ENCODE data around the gene RIMOC1.
A peak's percentile ranks its signal among the peaks of the same experiment; 100 is the strongest.

The RIMOC1 gene

GRCh38 chr5:41876678-41877077 lies 27.5 kb upstream of the RIMOC1 start:
- H3K36me3 Mint-ChIP-seq (ENCODE audit: insufficient read depth), result peaks cover 4% of the 10 kb centered on the region
- H3K4me3 Mint-ChIP-seq, result no peak overlapping the region
- ATAC-seq (replicated peaks), result no peak

GRCh38 chr5:41877408-41877807 lies 26.7 kb upstream of the RIMOC1 start:
- no peak for DNase-seq
- Mint-ChIP-seq H3K27me3 (peaks cover 0 to 7% of the 10 kb centered on the region in 2 donors), H3K36me3 (ENCODE audit: insufficient read depth) (peaks cover 2% of the 10 kb centered on the region), H3K27ac (no peak overlapping the region), H3K4me3 (no peak overlapping the region), H3K9me3 (no peaks in the 10 kb centered on the region), H3K4me1 (ENCODE audit: low read depth in 2 of 2) (peaks cover 0 to 4% of the 10 kb centered on the region in 2 donors)
- ATAC-seq (replicated peaks), result no peak

More at GRCh38 chr5:41876678-41877077, 27.5 kb upstream of the RIMOC1 start:
- Mint-ChIP-seq H3K27ac (no peak overlapping the region), H3K4me1 (ENCODE audit: low read depth in 2 of 2) (peaks cover 0 to 4% of the 10 kb centered on the region in 2 donors), H3K27me3 (peaks cover 0 to 7% of the 10 kb centered on the region in 2 donors), H3K9me3 (no peaks in the 10 kb centered on the region)
- DNase-seq, result no peak

- H3K9me3 Mint-ChIP-seq, result no peaks in the 10 kb centered on the region
- no peak for DNase-seq
- H3K27me3 Mint-ChIP-seq, result peaks cover 0 to 7% of the 10 kb centered on the region in 2 donors
- peaks cover 0 to 4% of the 10 kb centered on the region in 2 donors for H3K4me1 Mint-ChIP-seq (ENCODE audit: low read depth in 2 of 2)
- no peaks in the 10 kb centered on the region for H3K36me3 Mint-ChIP-seq (ENCODE audit: insufficient read depth)
- no peak for ATAC-seq (replicated peaks)
- no peak overlapping the region for H3K4me3 Mint-ChIP-seq
- H3K27ac Mint-ChIP-seq, result no peak overlapping the region
These were observed 26.0 kb upstream of the RIMOC1 start for GRCh38 chr5:41878173-41878572.

- H3K27ac Mint-ChIP-seq, result no peak overlapping the region
- H3K27me3 Mint-ChIP-seq, result peaks cover 0 to 7% of the 10 kb centered on the region in 2 donors
- no peak for DNase-seq
- H3K36me3 Mint-ChIP-seq (ENCODE audit: insufficient read depth), result no peaks in the 10 kb centered on the region
- no peak for ATAC-seq (replicated peaks)
- no peak overlapping the region for H3K4me3 Mint-ChIP-seq
- no peaks in the 10 kb centered on the region for H3K9me3 Mint-ChIP-seq
- peaks cover 0 to 2% of the 10 kb centered on the region in 2 donors for H3K4me1 Mint-ChIP-seq (ENCODE audit: low read depth in 2 of 2)
These were observed 25.3 kb upstream of the RIMOC1 start for GRCh38 chr5:41878643-41879478.

- H3K4me3 Mint-ChIP-seq, result no peak overlapping the region
- H3K27me3 Mint-ChIP-seq, result peaks cover 6 to 7% of the 10 kb centered on the region in 2 donors
- no peaks in the 10 kb centered on the region for H3K36me3 Mint-ChIP-seq (ENCODE audit: insufficient read depth)
- no peaks in the 10 kb centered on the region for H3K4me1 Mint-ChIP-seq (ENCODE audit: low read depth in 2 of 2)
- no peaks in the 10 kb centered on the region for H3K9me3 Mint-ChIP-seq
- ATAC-seq (replicated peaks), result no peak
- DNase-seq, result no peak
- no peak overlapping the region for H3K27ac Mint-ChIP-seq
These were observed 21.4 kb upstream of the RIMOC1 start for GRCh38 chr5:41882765-41883164.

- no peak for DNase-seq
- ATAC-seq (replicated peaks), result no peak
- H3K27ac Mint-ChIP-seq, result no peak overlapping the region
- no peak overlapping the region for H3K4me3 Mint-ChIP-seq
- no peaks in the 10 kb centered on the region for H3K4me1 Mint-ChIP-seq (ENCODE audit: low read depth in 2 of 2)
- H3K27me3 Mint-ChIP-seq, result peaks cover 7 to 11% of the 10 kb centered on the region in 2 donors
- H3K36me3 Mint-ChIP-seq (ENCODE audit: insufficient read depth), result no peaks in the 10 kb centered on the region
- H3K9me3 Mint-ChIP-seq, result no peaks in the 10 kb centered on the region
These were observed 20.9 kb upstream of the RIMOC1 start for GRCh38 chr5:41883243-41883642.

- H3K4me3 Mint-ChIP-seq, result no peak overlapping the region
- no peak overlapping the region for H3K27ac Mint-ChIP-seq
- no peaks in the 10 kb centered on the region for H3K4me1 Mint-ChIP-seq (ENCODE audit: low read depth in 2 of 2)
- no peaks in the 10 kb centered on the region for H3K9me3 Mint-ChIP-seq
- no peak for DNase-seq
- H3K27me3 Mint-ChIP-seq, result peaks cover 2 to 11% of the 10 kb centered on the region in 2 donors
- H3K36me3 Mint-ChIP-seq (ENCODE audit: insufficient read depth), result no peaks in the 10 kb centered on the region
- no peak for ATAC-seq (replicated peaks)
These were observed 20.2 kb upstream of the RIMOC1 start for GRCh38 chr5:41883936-41884335.

GRCh38 chr5:41885286-41885685 lies 18.9 kb upstream of the RIMOC1 start:
- Mint-ChIP-seq H3K4me1 (ENCODE audit: low read depth in 2 of 2) (no peaks in the 10 kb centered on the region), H3K4me3 (no peak overlapping the region), H3K9me3 (no peaks in the 10 kb centered on the region), H3K27ac (no peak overlapping the region), H3K27me3 (peaks cover 0 to 11% of the 10 kb centered on the region in 2 donors), H3K36me3 (ENCODE audit: insufficient read depth) (no peaks in the 10 kb centered on the region)
- ATAC-seq (replicated peaks) (no peak), DNase-seq (no peak)

- Mint-ChIP-seq H3K4me3 (no peak overlapping the region), H3K4me1 (ENCODE audit: low read depth in 2 of 2) (no peaks in the 10 kb centered on the region), H3K9me3 (no peaks in the 10 kb centered on the region), H3K27me3 (peaks cover 17% of the 10 kb centered on the region in 2 donors), H3K27ac (no peak overlapping the region), H3K36me3 (ENCODE audit: insufficient read depth) (no peaks in the 10 kb centered on the region)
- DNase-seq (no peak), ATAC-seq (replicated peaks) (no peak)
These were observed 13.0 kb upstream of the RIMOC1 start for GRCh38 chr5:41891066-41891707.

GRCh38 chr5:41892031-41892430 lies 12.1 kb upstream of the RIMOC1 start:
- H3K27ac Mint-ChIP-seq, result no peak overlapping the region
- no peaks in the 10 kb centered on the region for H3K36me3 Mint-ChIP-seq (ENCODE audit: insufficient read depth)

GRCh38 chr5:41893074-41893851 lies 10.9 kb upstream of the RIMOC1 start:
- Mint-ChIP-seq H3K36me3 (ENCODE audit: insufficient read depth) (no peaks in the 10 kb centered on the region), H3K27me3 (peaks cover 15 to 22% of the 10 kb centered on the region in 2 donors), H3K4me3 (no peak overlapping the region), H3K9me3 (no peaks in the 10 kb centered on the region), H3K27ac (no peak overlapping the region), H3K4me1 (ENCODE audit: low read depth in 2 of 2) (no peaks in the 10 kb centered on the region)
- DNase-seq (no peak), ATAC-seq (replicated peaks) (no peak)

More at GRCh38 chr5:41892031-41892430, 12.1 kb upstream of the RIMOC1 start:
- no peaks in the 10 kb centered on the region for H3K4me1 Mint-ChIP-seq (ENCODE audit: low read depth in 2 of 2)
- H3K27me3 Mint-ChIP-seq, result peaks cover 22 to 26% of the 10 kb centered on the region in 2 donors
- ATAC-seq (replicated peaks) (no peak), DNase-seq (no peak)
- no peak overlapping the region for H3K4me3 Mint-ChIP-seq
- H3K9me3 Mint-ChIP-seq, result no peaks in the 10 kb centered on the region

GRCh38 chr5:41896230-41896629 lies 7.9 kb upstream of the RIMOC1 start:
- H3K27ac Mint-ChIP-seq, result no peak overlapping the region
- DNase-seq (no peak), ATAC-seq (replicated peaks) (no peak)
- H3K36me3 Mint-ChIP-seq (ENCODE audit: insufficient read depth), result no peaks in the 10 kb centered on the region
- H3K27me3 Mint-ChIP-seq, result peaks cover 15 to 22% of the 10 kb centered on the region in 2 donors
- H3K4me1 Mint-ChIP-seq (ENCODE audit: low read depth in 2 of 2), result no peaks in the 10 kb centered on the region
- no peak overlapping the region for H3K4me3 Mint-ChIP-seq
- H3K9me3 Mint-ChIP-seq, result no peaks in the 10 kb centered on the region

GRCh38 chr5:41903382-41903891 lies 707 bp upstream of the RIMOC1 start:
- peaks cover 17 to 22% of the 10 kb centered on the region in 2 donors for H3K4me1 Mint-ChIP-seq (ENCODE audit: low read depth in 2 of 2)

More at GRCh38 chr5:41903382-41903891, 707 bp upstream of the RIMOC1 start:
- ATAC-seq (replicated peaks) (no peak), DNase-seq (no peak)
- Mint-ChIP-seq H3K27ac (peak overlapping the region; percentile 99 to 100), H3K4me3 (peak overlapping the region; percentile 91 to 98), H3K36me3 (ENCODE audit: insufficient read depth) (peaks cover 25% of the 10 kb centered on the region), H3K27me3 (no peaks in the 10 kb centered on the region), H3K9me3 (no peaks in the 10 kb centered on the region)

Measured in effector memory CD8-positive, alpha-beta T cell (primary cell).